ENCODE data around the gene CEP89.

DNA sequence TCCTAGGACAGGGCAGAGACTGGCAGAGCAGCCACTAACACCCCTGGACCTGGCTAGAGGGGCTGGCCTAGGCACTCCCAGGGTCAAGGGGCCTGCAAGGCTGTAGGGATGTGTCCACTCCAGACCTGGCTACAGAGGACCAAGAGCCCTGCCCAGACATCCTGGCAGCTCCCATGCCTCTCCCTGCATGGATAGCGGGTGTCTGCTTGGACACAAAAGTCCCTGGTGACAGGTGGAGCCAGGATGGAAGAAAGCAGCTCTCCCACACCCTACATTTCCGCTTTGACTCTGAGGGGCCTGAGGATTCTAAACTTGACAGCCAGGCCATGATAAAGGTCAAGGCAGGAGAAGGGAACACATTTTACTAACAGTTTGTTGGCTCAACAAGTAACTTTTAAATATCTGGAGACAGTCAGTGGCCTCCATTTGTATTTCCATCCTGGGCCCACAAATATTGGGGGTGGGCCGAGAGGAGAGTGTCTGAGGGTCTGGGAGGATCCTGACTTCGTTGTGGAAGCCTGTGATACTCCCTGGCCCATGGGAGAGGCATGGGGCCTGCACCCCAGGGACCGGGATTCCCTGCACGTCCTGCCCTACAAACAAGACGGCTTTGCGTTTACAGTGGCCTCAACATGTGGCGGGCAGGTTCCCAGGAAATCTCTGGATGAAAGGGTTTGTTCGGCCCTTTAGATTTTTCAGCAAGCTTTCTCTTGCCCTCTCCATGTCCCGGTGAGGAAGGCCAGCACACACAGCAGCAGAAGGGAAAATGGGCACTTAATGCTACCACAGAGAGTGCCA, 82.4 kb downstream of the CEP89 start:
- TF ChIP-seq POLR2A (IDR thresholded peaks at IDR 0.05; ENCODE audit: low read depth, low read length), result no peak
- no peak for TF ChIP-seq POLR2AphosphoS5 (IDR thresholded peaks at IDR 0.05; ENCODE audit: low read depth, low read length)

Measured in GM12892 (cell line).